Measurements from ENCODE around the gene JTB.

Gene JTB

DNA sequence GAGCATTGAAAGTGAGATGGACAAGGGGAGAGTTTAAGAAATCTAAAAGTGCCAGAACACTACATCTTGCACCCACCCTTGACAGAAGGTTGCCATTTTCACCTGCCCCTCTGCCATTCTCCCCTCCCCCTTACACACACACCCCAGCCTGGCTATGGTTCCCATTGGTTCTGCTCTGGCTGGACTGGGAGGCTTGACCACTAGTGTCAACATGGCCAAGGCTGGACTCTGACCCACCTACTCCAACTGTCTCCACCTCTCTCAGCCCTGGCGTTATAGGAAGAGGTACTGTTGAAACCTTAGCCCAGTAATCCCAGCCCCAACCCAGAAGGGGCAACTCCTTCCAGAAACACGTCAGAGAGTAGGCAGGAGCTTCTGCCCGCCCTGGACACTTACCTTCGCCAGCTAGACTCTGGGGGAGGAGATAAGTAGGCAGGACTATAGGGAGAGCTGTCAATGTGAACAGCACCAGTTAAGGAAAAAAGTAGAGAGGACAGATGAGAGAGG, 23.6 kb downstream of the JTB start:
- no peak for DNase-seq

DNA sequence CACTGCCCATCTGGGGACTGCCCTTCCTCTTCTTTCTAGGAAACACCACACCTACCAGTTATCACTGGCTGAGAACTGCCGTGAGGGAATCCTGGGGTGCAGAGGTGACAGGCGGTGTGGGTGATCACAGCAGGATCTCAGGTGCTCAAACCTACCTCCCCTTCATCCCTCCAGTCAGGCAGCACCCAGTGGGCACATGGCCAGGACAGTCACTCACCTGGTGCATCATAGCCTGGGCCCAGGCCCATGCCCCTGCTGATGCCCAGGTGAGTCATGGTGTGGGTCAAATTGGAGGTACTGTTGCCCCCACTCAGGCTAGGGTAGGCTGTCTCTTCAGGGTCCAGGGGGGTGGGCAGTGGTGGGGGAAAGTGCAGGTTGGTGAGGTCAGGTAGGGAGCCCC, 25.7 kb downstream of the JTB start:
- DNase-seq: no peak

DNA sequence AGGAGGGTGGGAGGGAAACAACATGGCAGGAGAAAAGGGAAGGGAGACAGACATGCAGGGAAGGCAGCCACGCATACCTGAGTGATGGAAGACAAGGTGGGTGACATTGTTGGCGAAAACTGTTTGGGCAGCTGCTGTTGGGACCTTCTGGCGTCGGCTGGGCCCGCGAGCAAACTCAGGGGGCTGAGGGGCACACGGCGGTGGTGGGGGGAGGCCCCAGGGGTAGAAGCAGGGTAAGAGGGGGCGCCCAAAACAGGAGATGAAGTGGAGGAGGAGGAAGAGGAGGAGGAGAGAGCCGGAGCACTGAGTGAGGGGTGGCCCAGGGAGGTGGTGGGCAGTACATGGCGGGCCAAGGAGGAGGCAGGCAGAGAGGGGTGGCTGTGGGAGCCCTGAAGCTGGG, 26.3 kb downstream of the JTB start:
- no peak for DNase-seq

DNA sequence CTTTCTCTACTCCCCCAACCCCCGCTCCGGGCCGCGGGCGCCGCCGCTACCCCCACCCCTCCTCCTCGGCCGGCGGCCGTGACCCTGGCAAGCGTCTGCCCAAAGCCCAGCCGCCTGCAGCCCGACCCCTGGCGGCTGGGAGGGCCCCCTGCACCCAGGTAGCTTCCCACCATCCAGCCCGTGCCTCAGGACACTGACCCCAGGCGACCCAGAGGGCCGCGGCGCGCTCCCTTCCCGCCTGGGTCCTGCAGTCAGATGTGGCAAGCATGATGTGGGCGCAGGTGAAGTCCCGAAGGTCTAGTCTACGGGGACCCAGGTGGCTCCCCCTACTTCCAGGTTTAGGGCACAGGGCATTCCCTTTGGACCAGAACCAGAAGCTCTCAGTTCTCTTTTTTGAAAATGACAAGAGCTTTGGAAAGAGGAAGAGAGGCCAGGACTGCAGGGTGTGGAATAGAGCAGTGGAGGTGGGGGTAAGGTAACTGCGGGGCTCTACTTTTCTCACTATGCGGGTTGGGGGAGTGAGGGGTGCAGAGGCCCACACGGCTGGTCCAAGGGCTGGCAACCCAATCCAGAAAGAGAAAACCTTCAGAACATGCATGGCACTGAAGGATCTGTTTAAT, 30.7 kb downstream of the JTB start, which contains the start of gene DENND4B:
DENND4B (minus strand) TSS at position 97 of the 620 bp plus-strand sequence. CDS start 2,344 bp downstream, outside the sequence.
- peak; percentile 49 for DNase-seq

DNA sequence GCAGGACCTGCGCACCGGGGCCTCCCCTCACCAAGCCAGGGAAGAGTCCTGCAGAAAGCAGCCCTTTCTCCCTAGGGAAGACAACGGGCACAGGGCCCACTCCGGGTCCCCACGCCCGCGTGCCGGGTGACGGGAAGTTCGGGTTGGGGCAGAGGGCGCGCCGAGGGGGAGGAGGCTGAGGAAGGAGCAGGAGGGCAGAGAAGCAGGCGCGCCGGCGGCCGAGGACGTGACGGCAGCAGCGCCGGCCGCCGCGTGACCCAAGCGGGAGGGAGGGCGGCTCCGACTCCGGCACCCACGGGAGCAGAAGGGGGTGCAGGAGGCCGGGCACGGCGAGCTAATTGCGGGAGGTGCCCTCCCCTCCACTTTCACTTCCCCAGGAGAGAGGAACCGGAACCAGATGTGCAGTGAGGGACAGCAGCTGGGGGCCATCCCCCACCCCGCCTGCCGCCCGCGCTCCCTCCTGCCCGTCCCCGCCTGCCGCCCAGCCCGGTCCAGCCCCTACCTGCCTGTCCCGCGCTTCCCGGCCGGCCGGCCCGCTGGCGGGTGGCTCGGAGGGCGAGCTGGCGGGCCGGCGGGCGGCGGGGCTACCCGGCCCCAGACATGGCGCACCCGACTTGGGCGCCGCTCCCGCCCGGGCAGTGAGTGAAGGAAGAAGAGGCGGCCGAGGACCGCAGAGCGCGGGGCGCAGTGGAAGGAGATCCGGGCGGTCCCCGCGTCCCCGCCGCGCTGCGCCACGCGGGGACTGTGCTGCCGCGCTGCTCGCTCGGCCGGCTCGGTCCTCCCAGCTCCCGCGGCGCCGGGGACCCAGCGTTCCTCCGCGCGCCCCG, 31.5 kb downstream of the JTB start:
- DNase-seq: peak; percentile 47

DNA sequence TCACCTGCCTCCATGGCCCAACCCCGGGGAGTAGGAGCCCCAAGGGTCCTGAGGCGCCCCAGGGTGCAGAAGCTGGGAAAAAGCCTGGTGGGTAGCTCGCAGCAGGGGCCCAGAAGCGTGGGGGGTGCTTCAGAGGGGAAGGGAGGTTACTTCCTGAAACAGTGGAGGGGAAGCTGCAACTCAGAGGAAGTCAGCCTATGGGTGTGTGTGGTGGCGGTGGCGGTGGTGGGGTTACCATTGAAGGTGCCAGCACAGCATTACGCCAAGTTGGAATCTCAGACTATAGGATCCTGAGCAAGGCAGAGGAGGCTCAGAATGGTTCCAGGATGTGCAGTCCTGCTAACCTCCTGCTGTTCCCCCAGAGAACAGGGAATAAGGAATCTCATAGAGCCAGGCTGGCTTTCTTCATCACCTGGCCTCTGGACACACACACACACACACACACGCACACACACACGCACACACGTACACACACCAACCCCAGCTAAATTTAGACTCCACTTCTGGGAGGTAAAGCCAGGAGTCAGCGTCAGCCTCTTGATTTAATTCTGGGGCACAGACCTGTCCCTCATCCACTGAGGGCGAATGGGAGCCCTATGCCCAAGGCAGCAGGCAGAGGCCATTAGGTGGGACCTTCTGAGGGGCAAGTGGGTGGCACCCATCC, 32.2 kb downstream of the JTB start:
- peak; percentile 71 for DNase-seq

DNA sequence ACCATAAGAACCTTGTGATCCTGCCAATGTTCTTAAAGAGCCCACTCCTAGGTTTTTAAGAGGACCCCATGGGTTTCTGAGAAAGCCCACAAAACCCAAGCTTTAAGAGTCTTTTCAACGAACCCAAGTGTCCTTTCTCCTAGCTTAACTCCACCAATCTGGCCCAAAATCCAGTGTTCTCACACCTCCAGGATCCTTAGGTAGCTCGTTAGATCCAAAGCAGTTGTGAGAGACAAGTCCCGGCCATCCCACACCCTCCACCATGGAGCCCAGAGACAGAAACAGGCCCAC, 32.7 kb downstream of the JTB start:
- DNase-seq: no peak

DNA sequence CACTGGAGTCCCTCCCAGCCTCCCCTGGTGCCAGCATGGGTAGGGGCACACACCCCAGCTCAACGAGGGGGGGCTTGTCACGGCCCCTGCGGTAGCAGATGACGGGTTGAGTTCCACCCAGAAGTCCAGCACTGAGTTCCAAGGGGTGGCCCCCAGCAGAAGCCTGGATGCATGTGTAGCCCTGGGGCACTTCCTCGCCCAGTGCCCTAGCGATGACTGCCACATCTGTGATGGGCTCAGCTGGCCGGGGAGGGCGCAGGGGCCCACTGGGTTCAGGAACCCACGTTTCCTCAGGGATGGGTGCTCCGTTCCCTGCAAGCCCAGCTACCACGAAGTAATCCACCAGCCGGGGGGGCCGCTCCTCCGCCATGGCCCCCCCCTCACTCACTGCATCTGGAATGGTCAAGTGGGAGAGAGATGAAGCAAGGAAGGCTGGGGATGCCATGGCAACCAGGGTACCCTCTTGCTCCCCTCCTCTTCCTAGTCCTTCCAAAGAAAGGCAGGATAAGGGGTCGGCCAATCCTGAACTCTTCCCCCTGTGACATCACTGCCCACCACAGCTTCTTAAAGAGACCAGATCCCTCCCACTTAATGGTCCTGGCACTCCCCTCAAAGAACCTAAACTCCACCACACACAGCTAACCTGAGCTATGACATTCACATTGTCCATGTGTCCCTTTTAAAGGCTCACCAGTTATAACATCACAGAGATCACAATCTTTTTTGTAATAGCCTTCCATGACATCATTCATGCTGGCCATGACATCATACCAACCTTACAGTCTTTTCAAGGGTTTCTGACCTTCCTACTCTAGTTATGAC, 33.3 kb downstream of the JTB start:
- DNase-seq: no peak

DNA sequence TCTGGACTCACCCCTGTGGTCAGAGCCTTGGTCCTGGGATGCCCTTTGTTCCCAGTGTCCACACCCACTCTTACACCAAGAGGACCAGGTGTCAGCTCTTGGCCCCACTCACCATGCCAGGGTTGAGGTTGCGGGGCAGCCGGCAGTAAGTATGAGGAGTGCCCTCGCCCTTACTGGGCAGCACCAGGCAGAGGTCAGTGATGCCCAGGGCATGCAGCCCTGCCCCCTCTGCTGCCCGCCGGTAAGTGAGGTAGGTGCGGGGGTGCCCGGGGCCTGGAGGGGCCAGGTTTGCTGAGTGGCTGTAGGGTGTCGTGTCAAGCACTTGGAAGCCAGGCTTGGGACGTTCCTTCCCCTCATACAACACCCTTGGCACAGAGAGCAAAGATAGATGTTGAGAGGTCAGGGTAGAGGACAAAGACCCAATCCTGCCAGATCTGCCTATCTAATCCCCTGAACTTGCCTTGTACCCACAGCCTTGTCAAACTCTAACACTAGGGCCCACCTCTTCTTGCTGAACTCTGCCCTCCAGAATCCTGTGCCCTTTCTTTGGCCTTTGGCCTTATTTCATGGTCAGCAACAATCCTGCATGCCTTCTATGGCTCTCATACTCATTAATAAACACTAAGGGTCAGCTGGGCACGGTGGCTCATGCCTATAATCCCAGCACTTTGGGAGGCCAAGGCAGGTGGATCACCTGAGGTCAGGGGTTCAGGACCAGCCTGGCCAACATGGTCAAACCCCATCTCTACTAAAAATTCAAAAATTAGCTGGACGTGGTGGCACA, 34.5 kb downstream of the JTB start:
- no peak for DNase-seq

DNA sequence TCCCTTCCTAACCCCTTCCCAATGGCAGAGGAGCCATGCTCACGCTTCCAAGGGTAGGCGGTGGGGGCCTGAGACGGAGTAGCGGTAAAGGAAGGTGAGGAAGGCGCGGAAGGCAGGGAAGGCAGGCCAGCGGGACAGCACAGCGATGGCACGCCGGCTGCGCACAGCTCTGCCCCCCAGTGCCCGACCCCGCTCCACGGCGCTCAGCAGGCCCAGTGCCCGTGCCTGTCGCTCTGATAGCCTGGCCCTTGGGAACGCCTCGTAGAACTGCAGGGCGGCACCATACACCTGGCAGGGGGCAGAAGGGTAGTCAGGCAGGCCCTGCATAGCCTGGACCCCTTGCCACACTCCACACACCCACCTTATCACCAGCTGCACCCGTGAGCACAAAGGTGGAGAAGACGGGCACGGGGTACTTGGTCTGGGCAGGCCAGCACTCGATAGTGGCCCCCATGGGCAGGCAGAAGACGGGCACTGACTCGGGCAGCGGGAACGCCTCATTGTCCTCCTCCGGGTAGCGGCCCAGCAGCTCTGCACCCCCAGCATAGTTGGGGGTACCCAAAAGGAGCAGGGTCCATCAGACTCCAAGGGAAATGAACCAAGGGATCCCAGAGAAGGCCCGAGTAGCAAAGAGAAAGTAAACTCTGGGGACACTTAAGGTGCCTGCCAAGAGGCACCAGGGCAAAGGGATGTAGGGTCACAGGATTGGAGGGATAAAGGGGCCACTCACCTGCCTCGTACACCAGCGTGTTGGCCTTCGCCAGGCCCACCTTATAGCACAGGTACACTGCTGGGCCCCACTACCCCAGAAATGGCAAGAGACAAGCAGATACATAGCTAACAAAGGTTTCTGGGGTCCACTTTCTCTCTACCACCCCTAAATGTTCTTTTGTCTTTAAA, 35.4 kb downstream of the JTB start:
- no peak for DNase-seq

DNA sequence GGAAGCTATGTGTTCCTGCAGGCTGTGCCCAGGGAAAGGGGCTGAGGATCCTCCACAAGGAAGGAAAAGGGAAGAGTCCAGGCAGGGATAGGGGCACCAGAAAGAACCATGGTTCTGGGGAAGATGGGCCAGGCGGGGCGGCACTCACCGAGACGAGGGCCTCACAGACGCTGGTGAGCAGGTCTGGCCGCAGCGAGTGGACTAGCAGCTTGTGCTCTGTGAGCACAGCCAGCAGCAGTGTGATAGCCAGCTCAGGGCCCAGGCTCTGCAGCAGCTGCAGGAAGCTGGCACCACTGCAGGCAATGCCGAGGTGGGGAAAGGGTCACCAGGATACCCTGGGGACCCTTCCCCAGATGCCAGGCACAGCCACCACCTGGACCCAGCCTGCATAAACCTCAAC, 36.7 kb downstream of the JTB start:
- no peak for DNase-seq

DNA sequence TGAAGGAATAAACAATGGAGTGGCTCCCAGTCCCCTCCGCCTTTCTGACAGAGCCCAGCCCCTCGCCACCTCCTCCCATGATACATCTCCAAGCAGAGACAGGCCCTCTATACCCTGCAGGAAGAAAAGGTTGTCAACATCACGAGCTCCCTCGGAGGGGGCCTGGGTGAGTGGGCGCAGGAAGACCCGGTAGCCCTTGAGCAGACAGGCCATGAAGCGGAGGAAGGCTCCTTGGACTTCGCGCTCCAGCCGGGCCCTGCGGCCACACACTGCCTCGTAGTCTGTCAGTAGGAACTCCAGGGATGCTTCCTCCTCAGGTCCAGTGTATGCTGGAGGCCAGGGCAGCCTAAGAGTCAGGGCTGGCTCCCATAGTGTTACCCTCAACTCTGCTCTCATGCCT, 38.0 kb downstream of the JTB start:
- DNase-seq: no peak

DNA sequence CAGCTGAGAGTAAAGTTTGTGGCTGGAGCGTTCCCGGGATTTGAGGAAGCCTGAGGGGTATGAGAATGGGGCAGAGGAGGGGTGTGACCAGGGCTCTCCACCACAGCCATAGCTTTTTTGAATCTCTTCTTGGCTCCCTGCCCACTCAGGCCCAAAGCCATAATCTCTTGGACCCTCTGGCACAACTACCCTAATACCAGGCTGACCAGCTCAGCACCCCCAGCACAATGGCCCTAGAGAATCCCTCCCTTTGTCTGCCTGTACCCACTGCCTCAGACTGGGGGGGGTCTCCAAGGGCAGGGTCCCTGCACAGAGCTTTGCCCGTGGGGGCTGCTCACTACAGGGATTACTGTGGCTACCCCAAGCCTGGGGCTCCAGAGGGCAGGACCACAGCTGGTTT, 38.5 kb downstream of the JTB start:
- DNase-seq: no peak

DNA sequence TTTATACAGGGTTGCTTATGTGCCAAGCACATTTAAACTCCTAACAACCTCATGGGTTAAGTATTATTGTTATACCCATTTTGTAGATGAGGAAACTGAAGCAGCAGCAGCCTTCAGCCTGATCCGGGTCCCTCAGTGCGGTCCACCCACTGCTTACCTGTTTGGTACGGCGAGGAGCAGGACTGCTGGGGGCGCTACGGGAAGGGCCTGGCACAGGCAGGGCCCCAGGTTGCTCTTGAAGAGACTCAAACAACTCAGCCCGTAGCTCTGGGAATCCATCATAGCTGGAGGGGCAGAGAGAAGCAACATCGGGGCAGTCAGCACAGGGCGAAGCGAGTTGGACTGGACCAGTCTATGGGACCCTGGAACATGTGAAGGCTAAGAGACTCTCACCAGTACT, 40.1 kb downstream of the JTB start:
- no peak for DNase-seq

DNA sequence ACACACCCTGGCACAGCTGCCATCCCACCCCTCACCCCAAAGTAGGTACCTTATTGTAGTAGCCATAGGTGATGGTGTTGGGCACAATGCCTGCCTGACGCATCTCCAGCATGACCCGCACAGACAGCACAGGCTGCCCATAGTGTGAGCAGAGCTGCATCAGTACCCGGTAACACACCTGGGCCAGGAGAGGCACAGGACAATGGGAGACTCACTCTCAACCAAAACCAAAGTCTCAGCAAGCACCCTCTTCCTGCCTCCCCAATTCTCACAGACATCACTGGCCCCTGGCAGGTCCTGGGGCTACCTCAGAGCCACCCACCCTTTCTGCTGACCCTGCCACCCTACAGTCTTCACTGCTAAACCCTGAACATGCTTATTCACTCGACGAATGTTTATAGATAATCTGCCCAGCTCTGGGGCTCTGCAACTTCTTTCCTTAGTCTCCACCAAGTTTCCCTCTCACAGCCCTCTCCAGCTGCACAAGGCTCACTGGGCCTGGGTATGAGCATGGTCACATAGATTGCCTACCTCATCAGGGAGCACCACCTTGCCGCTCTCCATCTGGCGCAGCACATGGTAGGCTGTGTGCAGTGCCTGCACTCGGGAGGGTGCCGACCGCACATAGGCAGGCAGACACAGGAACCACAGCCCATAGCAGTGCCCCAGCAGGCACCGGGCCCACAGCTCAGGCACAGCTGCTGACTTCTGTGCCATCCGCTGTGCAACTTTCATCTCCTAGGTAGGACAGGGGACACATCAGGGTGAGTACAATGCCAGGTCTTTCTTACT, 41.3 kb downstream of the JTB start:
- DNase-seq: no peak

DNA sequence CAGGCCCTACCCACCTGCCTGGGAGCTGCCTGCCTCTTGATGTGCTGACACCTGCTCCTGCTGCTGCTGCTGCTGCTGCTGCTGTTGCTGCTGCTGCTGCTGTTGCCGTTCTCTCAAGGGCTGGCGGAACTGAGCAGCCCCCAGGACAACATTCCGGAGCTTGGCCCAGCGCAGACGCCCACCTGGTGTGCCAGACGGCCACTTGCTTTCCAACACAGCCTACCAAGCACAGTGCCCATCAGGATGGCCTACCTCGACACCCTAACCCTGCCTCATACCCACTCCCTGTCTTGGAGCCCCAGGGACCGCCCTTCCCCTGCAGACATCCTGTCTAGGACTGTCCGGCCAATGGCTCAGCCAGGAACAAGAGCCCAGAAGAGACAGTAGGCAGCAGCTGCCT, 42.7 kb downstream of the JTB start:
- no peak for DNase-seq

DNA sequence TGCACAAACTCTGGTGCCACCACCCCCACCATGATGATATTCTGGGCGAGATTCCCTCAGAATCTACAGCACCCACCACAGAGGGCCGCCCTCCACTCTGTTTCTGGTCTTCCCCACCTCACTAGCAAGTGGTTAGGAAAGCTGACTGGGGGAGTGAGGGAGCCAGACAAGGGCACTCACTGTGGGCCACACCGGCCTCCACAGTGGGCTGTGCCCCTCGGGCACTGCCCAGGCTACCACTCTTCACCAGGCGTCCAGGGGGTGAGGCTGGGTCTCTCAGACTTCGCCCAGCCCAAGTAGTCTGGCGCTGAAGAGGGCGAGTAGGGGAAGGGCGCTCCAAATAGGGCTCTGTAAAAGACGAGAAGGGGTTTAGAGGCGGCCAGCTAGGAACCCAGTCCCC, 43.5 kb downstream of the JTB start:
- DNase-seq: no peak

DNA sequence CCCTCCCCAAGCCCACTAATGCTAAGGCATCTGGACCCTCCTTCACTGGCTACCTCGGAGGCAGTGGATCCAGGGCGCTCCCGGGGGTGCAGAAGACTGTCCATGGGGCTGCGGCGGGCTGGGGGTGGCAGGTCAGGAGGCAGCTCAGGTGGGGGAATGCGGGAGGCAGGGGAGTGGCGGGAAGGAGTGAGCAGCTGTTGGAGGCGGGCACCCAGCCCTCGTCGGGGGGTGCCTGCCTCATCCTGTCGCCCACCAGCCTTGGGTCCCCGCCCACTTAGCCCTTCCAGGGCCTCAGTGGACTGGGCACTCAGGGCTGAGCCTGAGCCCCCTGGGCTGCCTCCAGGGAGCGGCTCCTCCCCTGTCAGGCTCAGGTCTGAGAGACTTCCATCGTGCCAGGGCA, 44.0 kb downstream of the JTB start:
- DNase-seq: no peak

DNA sequence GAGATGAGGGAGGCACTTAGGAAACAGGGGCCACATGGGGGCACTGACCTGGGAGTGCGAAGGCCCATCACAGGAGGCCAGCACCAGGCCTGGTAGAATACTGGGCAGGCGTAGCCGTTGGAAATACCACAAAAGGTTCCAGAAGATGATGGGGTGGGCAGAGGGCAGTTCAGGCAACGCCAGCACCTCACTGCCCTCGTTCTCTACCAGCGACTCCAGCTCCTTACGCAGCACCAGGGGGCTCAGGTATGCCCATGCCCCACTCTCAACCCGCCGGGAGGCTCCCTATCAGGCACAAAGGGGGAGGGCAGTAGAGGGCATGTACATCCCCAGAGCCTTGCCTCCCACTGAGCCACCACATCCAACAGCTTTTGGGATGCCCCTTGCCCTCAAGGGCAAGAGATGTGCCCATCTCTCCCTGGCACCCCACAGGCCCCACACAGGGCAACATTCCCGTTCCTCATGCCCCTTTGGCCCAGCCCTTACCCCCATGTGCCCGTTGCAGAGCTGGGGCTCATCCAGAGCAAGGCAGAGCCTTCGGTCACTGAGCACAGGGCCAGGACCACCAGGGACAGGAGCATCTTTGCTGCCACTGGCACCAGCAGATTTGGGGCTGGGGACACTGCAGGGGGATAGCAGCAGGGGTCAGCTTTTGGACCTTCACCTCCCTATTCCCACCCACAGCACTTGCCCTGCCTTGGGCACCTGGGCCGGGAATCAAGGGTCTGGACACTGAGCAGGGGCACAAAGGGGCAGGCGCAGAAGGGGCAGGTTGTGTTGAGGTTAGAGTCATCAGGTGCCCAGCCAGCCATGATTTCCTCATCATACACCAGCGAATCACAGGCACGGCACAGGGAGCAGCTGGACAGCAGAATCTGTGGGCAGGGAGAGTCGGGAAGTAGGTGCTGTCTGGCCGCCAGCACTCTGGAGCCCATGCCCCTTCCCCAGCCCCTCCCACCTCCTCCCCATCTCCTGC, 45.0 kb downstream of the JTB start:
- DNase-seq: no peak

Data from effector CD8-positive, alpha-beta T cell (primary cell).